Rectal smooth muscle tissue (tissue), 1 donor: ENCODE data around the gene ARHGAP25.

Experiments used
- H3K27ac ChIP-seq: one replicate; pipeline ENCODE4 v1.7.0; 2013; ENCODE audit warnings: low read depth, low read length, inconsistent platforms
- H3K27me3 ChIP-seq: one replicate; pipeline ENCODE4 v1.7.0; 2013; ENCODE audit warnings: low read length; ENCODE audit not compliant: control insufficient read depth, insufficient read depth
- H3K36me3 ChIP-seq: one replicate; pipeline ENCODE4 v1.7.0; 2013; ENCODE audit warnings: low read length; ENCODE audit not compliant: control insufficient read depth, insufficient read depth
- H3K4me1 ChIP-seq: one replicate; pipeline ENCODE4 v1.7.0; 2013; ENCODE audit warnings: low read length; ENCODE audit not compliant: control insufficient read depth, insufficient read depth
- H3K4me3 ChIP-seq: one replicate; pipeline ENCODE4 v1.7.0; 2013; ENCODE audit warnings: low read length
- H3K9ac ChIP-seq: one replicate; pipeline ENCODE4 v1.7.0; 2013; ENCODE audit warnings: low read length

Gene ARHGAP25

DNA sequence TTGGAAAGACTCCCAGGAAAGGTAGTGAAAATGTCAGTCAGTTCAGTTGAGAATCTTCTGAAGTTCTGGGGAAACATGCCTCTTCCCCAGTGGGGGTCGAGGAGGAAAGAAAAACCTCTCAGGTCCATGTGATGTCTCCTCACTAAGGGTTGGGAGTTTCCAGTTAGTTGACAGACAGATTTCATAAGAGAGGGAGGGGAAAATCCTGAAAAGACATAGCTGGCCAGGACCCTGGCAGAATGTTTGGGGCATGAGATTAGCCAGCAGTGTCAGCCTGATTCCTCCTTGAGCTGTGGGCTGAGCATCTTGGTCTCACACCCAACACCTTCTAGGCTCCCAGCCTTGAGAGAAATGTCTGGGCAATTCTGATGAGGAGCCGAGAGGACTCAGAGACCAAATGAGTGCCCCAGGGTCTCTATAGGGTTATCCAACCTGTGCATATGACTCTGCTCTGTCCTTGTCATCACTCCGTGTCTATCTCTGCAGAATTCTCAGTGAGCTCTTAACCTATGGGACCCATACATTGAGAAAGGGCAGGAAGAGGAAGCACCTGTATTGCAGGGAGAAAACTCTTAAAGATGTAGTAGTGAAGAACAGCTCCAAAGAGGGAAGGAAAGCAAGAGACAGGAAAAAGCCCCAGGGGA, 122.7 kb downstream of the ARHGAP25 start:
- no peak overlapping the region for H3K27ac ChIP-seq
- no peak overlapping the region for H3K4me3 ChIP-seq
- H3K4me1 ChIP-seq = peaks cover 3% of the 10 kb centered on the region
- H3K27me3 ChIP-seq = no peaks in the 10 kb centered on the region
- no peak overlapping the region for H3K9ac ChIP-seq
- H3K36me3 ChIP-seq = no peaks in the 10 kb centered on the region

DNA sequence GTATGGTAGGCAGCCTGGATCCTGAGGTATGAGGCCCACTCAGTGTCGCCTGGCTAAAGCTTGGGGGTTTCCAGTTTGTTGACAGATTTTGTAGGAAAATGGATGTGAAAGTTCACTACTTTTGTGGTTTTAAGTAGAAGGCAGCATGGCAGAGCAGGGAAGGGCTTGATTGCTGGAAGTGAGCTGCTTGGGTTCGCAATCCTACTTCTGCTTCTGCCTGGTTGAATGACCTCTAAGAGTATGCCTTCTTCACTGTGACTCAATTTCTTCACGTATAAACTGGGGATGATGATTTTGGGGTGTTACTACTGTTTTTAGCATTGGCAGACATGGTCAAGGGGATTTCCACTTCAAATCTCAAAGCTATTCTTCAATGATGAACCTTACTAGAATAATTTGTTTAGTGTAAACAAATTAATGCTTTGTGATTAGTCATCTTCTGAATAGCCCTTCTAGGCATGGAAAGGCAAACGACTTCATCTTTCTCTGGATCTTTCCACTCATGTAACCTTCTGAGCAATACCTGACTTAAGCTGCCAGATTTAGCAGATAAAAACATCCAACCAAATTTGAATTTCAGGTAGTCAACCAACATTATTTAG, 123.3 kb downstream of the ARHGAP25 start:
- H3K27me3 ChIP-seq = no peaks in the 10 kb centered on the region
- H3K4me1 ChIP-seq = peaks cover 3% of the 10 kb centered on the region
- no peak overlapping the region for H3K9ac ChIP-seq
- H3K4me3 ChIP-seq = no peak overlapping the region
- no peak overlapping the region for H3K27ac ChIP-seq
- no peaks in the 10 kb centered on the region for H3K36me3 ChIP-seq

DNA sequence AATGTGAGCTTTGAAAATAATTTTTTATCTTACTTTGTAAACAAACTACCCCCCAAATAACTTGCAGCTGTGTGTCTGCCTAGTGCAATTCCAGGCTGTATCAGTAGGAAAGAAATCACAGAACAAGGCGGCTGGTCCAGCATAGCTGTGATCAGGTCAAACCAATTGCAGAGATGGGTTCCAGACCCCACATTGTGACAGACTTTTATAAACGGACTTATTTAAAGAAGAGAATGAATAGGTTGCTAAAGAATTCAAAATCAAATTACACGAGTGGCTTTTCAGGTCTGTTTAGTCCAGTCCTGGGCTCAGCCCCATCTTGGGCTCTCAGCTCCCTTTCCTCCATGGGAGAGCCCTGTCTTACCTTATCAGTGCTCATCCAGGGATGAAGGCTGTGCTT, 125.5 kb downstream of the ARHGAP25 start:
- H3K36me3 ChIP-seq = no peaks in the 10 kb centered on the region
- H3K4me3 ChIP-seq = no peak overlapping the region
- H3K4me1 ChIP-seq = peaks cover 3% of the 10 kb centered on the region
- H3K9ac ChIP-seq = no peak overlapping the region
- no peaks in the 10 kb centered on the region for H3K27me3 ChIP-seq
- no peak overlapping the region for H3K27ac ChIP-seq

DNA sequence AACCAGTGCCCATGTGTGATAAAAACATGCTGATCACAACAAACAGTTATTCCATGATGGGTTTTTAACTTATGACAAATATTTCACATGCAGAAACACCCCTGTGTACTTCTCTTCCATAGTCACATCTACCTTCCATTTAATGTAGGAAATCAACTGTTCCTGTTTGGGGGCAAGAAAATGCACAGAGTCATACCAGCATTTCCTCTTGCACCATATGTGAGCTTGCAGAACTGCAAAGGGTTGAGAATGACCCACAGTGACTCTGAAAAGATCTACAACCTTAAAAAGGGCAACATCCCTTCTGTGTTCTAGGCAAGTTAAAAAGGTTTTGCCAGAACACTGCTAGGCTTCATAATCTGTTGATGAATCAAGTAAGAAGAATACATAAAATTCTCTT, 126.7 kb downstream of the ARHGAP25 start:
- no peak overlapping the region for H3K27ac ChIP-seq
- no peaks in the 10 kb centered on the region for H3K27me3 ChIP-seq
- H3K4me1 ChIP-seq = peaks cover 3% of the 10 kb centered on the region
- H3K9ac ChIP-seq = no peak overlapping the region
- no peak overlapping the region for H3K4me3 ChIP-seq
- H3K36me3 ChIP-seq = no peaks in the 10 kb centered on the region

DNA sequence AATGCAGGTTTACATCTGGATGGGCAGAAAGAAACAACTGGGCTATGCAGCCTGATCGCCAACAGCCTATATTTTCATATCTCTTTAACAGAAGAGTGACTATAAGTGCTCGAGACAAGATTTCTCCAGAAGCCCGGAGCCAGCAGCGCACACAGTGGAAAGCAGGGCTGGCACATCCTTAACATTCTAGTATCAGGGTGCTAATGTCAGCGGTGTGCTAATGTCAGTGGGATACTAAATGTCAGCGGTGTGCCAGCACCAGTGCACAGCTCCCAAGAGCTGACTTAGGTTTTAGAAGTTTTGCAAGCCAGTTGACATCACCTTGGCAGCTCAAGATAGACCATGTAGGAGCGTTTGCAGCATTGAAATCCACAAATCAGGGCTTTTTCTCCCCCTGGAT, 128.3 kb downstream of the ARHGAP25 start:
- Histone ChIP-seq H3K27me3 (no peaks in the 10 kb centered on the region), H3K4me1 (peaks cover 3% of the 10 kb centered on the region), H3K4me3 (no peak overlapping the region), H3K36me3 (no peaks in the 10 kb centered on the region), H3K27ac (no peak overlapping the region), H3K9ac (no peak overlapping the region)

DNA sequence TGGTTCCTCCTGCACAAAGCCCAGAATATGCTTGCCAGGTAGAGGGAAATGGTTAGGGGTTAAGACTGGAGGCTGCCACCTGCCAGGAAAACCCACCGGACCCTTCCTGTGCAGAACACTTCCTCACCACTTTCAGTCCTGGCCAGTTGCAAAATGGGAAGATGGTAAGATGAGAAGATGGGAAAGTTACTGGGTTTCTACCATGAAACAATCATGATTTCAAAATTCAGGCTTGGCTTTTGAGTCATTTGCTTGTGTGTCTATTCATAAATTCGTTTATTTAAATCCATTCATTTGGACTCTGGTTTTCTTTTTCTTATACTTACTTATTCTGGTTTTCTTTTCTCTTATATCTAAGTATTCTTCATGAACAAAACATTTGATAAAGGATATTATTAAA, 129.4 kb downstream of the ARHGAP25 start:
- Histone ChIP-seq H3K9ac (no peak overlapping the region), H3K4me1 (no peaks in the 10 kb centered on the region), H3K4me3 (no peak overlapping the region), H3K36me3 (no peaks in the 10 kb centered on the region), H3K27ac (no peak overlapping the region), H3K27me3 (no peaks in the 10 kb centered on the region)

DNA sequence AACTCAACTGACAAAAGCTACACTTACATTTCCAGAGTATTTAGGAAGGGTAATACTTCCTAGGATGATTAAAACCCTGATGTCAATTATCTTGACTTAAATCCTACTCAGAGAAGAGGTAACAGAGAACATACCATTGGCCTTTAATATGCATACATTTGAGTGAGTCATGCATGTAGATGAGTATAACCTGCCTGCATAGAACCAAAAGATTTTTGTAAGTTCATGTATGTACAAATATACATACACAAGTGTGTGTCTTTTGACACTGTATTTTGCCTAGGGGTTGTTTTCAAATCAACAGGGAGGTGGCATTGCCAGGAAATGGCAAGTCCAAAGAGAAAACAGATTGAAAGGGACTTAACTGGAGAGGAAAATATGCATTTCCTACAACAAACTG, 130.5 kb downstream of the ARHGAP25 start:
- Histone ChIP-seq H3K27ac (no peak overlapping the region), H3K27me3 (no peaks in the 10 kb centered on the region), H3K4me3 (no peak overlapping the region), H3K36me3 (no peaks in the 10 kb centered on the region), H3K4me1 (no peaks in the 10 kb centered on the region), H3K9ac (no peak overlapping the region)

DNA sequence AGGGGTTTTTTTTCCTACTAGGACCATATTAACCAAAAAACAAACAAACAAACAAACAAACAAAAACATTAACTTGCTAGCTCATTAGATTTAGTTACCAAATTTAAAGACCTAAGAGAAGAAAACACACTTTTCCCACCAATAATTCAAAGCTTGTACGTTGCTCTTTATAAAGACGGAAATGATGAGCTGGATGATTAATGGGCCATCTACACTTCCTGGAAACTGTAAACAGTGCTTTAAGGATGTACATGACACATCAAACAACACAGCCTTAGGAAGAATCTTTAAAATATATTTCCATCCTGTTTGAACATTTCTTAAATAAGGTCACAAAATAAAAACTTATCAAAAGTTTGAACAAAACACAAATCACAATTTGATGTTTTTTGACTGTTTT, 135.6 kb downstream of the ARHGAP25 start:
- no peak overlapping the region for H3K4me3 ChIP-seq
- no peaks in the 10 kb centered on the region for H3K4me1 ChIP-seq
- H3K27me3 ChIP-seq = no peaks in the 10 kb centered on the region
- H3K9ac ChIP-seq = no peak overlapping the region
- H3K27ac ChIP-seq = no peak overlapping the region
- H3K36me3 ChIP-seq = no peaks in the 10 kb centered on the region

DNA sequence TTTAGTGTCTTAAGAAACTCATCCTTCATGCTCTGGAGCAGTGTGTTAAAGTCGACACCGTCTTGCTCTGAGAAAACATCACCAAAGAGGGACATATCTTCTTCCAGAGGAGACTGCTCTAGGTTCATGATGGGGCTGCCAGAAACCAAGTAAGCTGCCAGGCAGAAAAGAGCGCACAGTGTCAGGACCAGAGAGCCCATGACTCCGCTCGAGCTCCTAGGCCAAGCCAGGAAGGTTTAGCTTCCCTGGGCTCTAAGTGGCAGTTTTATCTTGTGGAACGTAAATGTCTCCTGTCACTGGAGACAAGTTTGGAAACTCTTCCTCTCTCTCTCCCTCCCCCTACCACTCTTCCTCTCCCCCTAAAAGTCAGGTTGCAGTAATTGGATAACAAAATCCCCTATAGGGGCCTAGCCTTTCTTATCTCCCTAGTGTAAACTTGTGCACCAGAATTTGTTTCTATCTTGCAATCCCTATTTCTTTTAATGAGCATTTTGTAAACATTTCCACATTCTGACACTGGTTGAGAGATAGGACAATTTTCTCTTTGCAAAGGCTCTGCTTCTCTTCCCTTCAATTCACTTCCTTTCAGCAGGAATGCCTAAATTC, 136.7 kb downstream of the ARHGAP25 start, which contains the start of gene BMP10:
Gene BMP10 (minus strand): TSS at position 239 of the 606 bp plus-strand sequence. CDS start 39 bp downstream, at position 200.
- Histone ChIP-seq H3K36me3 (no peaks in the 10 kb centered on the region), H3K9ac (no peak within 1 kb of the TSS), H3K27me3 (no peaks in the 10 kb centered on the region), H3K4me3 (no peak within 1 kb of the TSS), H3K4me1 (no peaks in the 10 kb centered on the region), H3K27ac (no peak within 1 kb of the TSS)
